ENCODE data around the gene NEURL4. TPM values are rescaled to one million over a fixed set of nuclear protein-coding genes. Genes with fewer than 3 reads are reported as not detected.

NEURL4 gene
- total RNA-seq, 1 donor from 2014 or later: 31.9 TPM

GRCh38 chr17:7292729-7293128, 36.4 kb downstream of the NEURL4 start:
- Histone ChIP-seq H3K9me3 (replicated peaks) (no peaks in the 10 kb centered on the region), H3K4me3 (no peak overlapping the region), H3K27ac (replicated peaks) (peak overlapping the region; percentile 67), H3K4me1 (peaks cover 78% of the 10 kb centered on the region), H3K36me3 (no peaks in the 10 kb centered on the region), H3K27me3 (ENCODE audit: low read depth) (peaks cover 71% of the 10 kb centered on the region)
- no peak for TF ChIP-seq CTCF (IDR thresholded peaks at IDR 0.05; ENCODE audit: borderline replicate concordance)
- DNase-seq: no peak
- intact Hi-C loops (cut with micrococcal nuclease): no loop called here

DNA sequence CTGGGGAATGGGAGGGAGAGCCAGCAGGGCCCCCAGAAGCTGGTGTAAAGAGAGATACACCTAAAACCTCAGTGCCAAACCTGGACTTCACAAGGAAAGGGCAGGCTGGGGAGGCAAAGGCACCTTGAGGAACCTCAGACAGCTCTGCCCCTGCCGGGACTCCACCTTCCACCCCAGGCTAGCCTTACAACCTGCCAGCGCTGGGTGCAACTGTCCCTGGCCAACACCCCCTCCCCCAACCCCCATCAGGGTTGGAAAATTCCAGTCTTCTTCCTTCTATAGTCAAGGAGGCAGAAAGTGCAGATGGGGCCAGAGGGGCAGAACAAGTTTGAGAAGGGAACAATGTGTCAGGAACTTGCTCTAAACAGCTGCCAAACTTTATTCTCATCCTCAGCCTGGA, 36.9 kb downstream of the NEURL4 start:
- Histone ChIP-seq H3K27me3 (ENCODE audit: low read depth) (peaks cover 77% of the 10 kb centered on the region), H3K9me3 (replicated peaks) (no peaks in the 10 kb centered on the region), H3K4me3 (no peak overlapping the region), H3K4me1 (peaks cover 79% of the 10 kb centered on the region), H3K36me3 (no peaks in the 10 kb centered on the region), H3K27ac (replicated peaks) (peak overlapping the region; percentile 67)
- no peak for DNase-seq
- intact Hi-C loops (cut with micrococcal nuclease): no loop called here
- no peak for TF ChIP-seq CTCF (IDR thresholded peaks at IDR 0.05; ENCODE audit: borderline replicate concordance)

DNA sequence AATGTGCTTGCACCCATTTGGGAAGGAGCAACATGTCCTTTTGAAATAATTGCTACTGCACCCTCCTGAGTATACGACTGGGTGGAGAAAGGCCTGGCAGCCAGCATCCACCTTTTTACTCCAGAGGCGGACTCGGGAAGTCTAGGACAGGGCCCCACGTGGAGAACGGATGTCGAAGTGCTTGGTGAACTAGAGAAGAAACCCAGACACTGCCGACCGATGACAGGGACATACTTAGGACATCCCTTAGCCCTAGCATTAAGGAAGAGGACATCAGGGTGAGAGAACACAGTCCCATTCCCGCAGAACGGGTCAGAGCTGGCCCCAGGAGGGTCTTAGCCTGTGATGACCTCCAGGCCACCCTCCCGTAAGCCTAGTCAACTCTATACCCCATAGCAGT, 38.5 kb downstream of the NEURL4 start:
- Histone ChIP-seq H3K36me3 (peaks cover 11% of the 10 kb centered on the region), H3K4me3 (no peak overlapping the region), H3K4me1 (peaks cover 74% of the 10 kb centered on the region), H3K27ac (replicated peaks) (peak overlapping the region; percentile 67), H3K9me3 (replicated peaks) (no peaks in the 10 kb centered on the region), H3K27me3 (ENCODE audit: low read depth) (peaks cover 76% of the 10 kb centered on the region)
- no peak for TF ChIP-seq CTCF (IDR thresholded peaks at IDR 0.05; ENCODE audit: borderline replicate concordance)
- intact Hi-C loops (cut with micrococcal nuclease): no loop called here
- no peak for DNase-seq

- H3K9me3 ChIP-seq (replicated peaks): no peaks in the 10 kb centered on the region
- H3K4me1 ChIP-seq: peaks cover 74% of the 10 kb centered on the region
- DNase-seq: no peak
- H3K27me3 ChIP-seq (ENCODE audit: low read depth): peaks cover 71% of the 10 kb centered on the region
- no peak for TF ChIP-seq CTCF (IDR thresholded peaks at IDR 0.05; ENCODE audit: borderline replicate concordance)
- intact Hi-C loops (cut with micrococcal nuclease): no loop called here
- peak overlapping the region; percentile 67 for H3K27ac ChIP-seq (replicated peaks)
- peaks cover 16% of the 10 kb centered on the region for H3K36me3 ChIP-seq
- no peak overlapping the region for H3K4me3 ChIP-seq
Measured at GRCh38 chr17:7290166-7290565, 39.0 kb downstream of the NEURL4 start.

DNA sequence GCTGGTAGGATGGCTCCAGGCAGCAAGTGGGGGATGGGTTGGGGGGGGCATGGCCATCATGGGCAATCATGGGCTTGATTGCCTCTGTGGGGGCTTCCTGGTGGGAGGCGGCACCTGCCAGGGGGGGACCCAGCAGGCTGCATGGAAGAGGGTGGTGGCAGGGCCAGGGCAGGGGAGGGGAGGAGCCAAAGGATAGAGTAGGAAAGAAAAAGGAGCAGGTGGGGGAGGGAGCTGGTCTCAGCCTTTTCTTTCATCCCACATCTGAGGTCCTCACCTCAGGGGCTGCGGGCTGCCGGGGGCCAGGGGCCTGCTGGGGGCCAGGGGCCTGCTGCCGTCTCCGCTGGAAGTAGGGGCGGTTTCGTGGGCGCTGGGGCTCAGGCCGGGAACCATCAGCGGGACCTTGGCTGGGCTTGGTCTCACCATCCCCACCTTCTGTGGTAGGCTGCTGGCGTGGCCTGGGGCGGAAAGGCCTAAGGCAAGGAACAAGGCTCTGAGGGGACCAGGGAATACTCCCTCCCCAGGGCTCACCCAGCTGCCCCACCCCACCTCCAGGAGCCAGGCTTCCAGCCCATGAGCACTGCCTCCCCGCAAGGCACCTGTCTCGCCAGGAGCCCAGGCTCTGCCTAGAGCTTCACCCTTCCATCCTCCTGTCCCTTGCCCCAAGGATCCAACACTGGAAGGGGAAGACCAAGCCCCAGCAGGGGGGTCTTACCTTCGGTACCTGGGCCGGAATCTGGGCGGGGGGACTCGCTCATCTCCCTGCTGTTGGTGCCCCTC, 39.7 kb downstream of the NEURL4 start:
- Histone ChIP-seq H3K4me3 (no peak overlapping the region), H3K27me3 (ENCODE audit: low read depth) (peaks cover 71% of the 10 kb centered on the region), H3K9me3 (replicated peaks) (no peaks in the 10 kb centered on the region), H3K4me1 (peaks cover 74% of the 10 kb centered on the region), H3K27ac (replicated peaks) (peak overlapping the region; percentile 67), H3K36me3 (peaks cover 23% of the 10 kb centered on the region)
- intact Hi-C loops (cut with micrococcal nuclease): no loop called here
- no peak for TF ChIP-seq CTCF (IDR thresholded peaks at IDR 0.05; ENCODE audit: borderline replicate concordance)
- DNase-seq: no peak
